ENCODE results near the gene ANO6. TPM values are rescaled to one million over a fixed set of nuclear protein-coding genes. Genes with fewer than 3 reads are reported as not detected.

Gene ANO6
- total RNA-seq, 4 donors from 2014 or later = 117 to 224 (median 170) TPM

GRCh38 chr12:45331552-45331951 lies 115.7 kb downstream of the ANO6 start:
- peaks cover 0 to 5% of the 10 kb centered on the region in 2 donors for H3K36me3 ChIP-seq
- no peaks in the 10 kb centered on the region for H3K9me3 ChIP-seq
- ATAC-seq = no peak
- peaks cover 10 to 45% (median 10%) of the 10 kb centered on the region in 3 donors for H3K4me1 ChIP-seq
- TF ChIP-seq CTCF (IDR thresholded peaks at IDR 0.05) (no peak), EP300 (IDR thresholded peaks at IDR 0.05) (no peak), POLR2A (IDR thresholded peaks at IDR 0.05) (no peak), POLR2AphosphoS5 (IDR thresholded peaks at IDR 0.05) (no peak)
- no peak overlapping the region for H3K4me3 ChIP-seq
- H3K27ac ChIP-seq = peak overlapping the region in 1 of 4 donors; percentile 13
- 53 to 55% methylated on average over 2 of the region's 2 CpGs for WGBS, 2 donors (ENCODE audit: low coverage in 1 of 2)
- no peaks in the 10 kb centered on the region for H3K27me3 ChIP-seq

- peaks cover 3 to 38% (median 6%) of the 10 kb centered on the region in 3 donors for H3K4me1 ChIP-seq
- H3K4me3 ChIP-seq = no peak overlapping the region
- H3K27ac ChIP-seq = no peak overlapping the region
- 100% methylated on average over 1 of the region's 1 CpG for WGBS, 2 donors (ENCODE audit: low coverage in 1 of 2)
- no peaks in the 10 kb centered on the region for H3K9me3 ChIP-seq
- H3K27me3 ChIP-seq = no peaks in the 10 kb centered on the region
- peaks cover 0 to 5% of the 10 kb centered on the region in 2 donors for H3K36me3 ChIP-seq
- no peak for TF ChIP-seq EP300 (IDR thresholded peaks at IDR 0.05)
- no peak for ATAC-seq
Observed at GRCh38 chr12:45334396-45334795, 118.5 kb downstream of the ANO6 start.

GRCh38 chr12:45336331-45336730 lies 120.4 kb downstream of the ANO6 start:
- no peak for ATAC-seq

GRCh38 chr12:45336762-45337596 lies 121.1 kb downstream of the ANO6 start:
- Histone ChIP-seq H3K36me3 (peaks cover 0 to 1% of the 10 kb centered on the region in 2 donors), H3K27me3 (no peaks in the 10 kb centered on the region), H3K9me3 (no peaks in the 10 kb centered on the region), H3K27ac (no peak overlapping the region), H3K4me1 (peaks cover 0 to 36% (median 0%) of the 10 kb centered on the region in 3 donors), H3K4me3 (no peak overlapping the region)
- WGBS, 2 donors (ENCODE audit: low coverage in 1 of 2) = 82 to 93% methylated on average over 3 of the region's 3 CpGs
- ATAC-seq = no peak
- TF ChIP-seq CTCF (IDR thresholded peaks at IDR 0.05) = no peak
- TF ChIP-seq POLR2A (IDR thresholded peaks at IDR 0.05) = no peak
- TF ChIP-seq POLR2AphosphoS5 (IDR thresholded peaks at IDR 0.05) = no peak
- no peak for TF ChIP-seq EP300 (IDR thresholded peaks at IDR 0.05)

More at GRCh38 chr12:45336331-45336730, 120.4 kb downstream of the ANO6 start:
- Histone ChIP-seq H3K27ac (no peak overlapping the region), H3K4me1 (peaks cover 3 to 40% (median 5%) of the 10 kb centered on the region in 3 donors), H3K9me3 (no peaks in the 10 kb centered on the region), H3K36me3 (peaks cover 0 to 5% of the 10 kb centered on the region in 2 donors), H3K4me3 (no peak overlapping the region), H3K27me3 (no peaks in the 10 kb centered on the region)
- WGBS, 2 donors (ENCODE audit: low coverage in 1 of 2) = 92 to 97% methylated on average over 2 of the region's 2 CpGs
- no peak for TF ChIP-seq POLR2A (IDR thresholded peaks at IDR 0.05)
- no peak for TF ChIP-seq CTCF (IDR thresholded peaks at IDR 0.05)
- TF ChIP-seq EP300 (IDR thresholded peaks at IDR 0.05) = no peak
- TF ChIP-seq POLR2AphosphoS5 (IDR thresholded peaks at IDR 0.05) = no peak

- H3K27ac ChIP-seq = peak overlapping the region in 2 of 4 donors; percentile 30 to 60
- TF ChIP-seq CTCF (IDR thresholded peaks at IDR 0.05) (no peak), POLR2A (IDR thresholded peaks at IDR 0.05) (no peak), POLR2AphosphoS5 (IDR thresholded peaks at IDR 0.05) (no peak), EP300 (IDR thresholded peaks at IDR 0.05) (no peak)
Observed at GRCh38 chr12:45337835-45338234, 121.9 kb downstream of the ANO6 start.

More at GRCh38 chr12:45337835-45338234, 121.9 kb downstream of the ANO6 start:
- H3K4me3 ChIP-seq = no peak overlapping the region
- no peaks in the 10 kb centered on the region for H3K36me3 ChIP-seq
- no peaks in the 10 kb centered on the region for H3K9me3 ChIP-seq
- ATAC-seq = no peak
- no peaks in the 10 kb centered on the region for H3K27me3 ChIP-seq
- peaks cover 0 to 40% (median 0%) of the 10 kb centered on the region in 3 donors for H3K4me1 ChIP-seq
